GM21526 (cell line): Measurements from ENCODE around the gene FRRS1L.
"Not testable (repeated sequence)": the region's sequence is repeated elsewhere in the genome, so short reads cannot be mapped to it uniquely, and the experiment has no call there.

Experiments
- ATAC-seq: cut with Tn5 transposase; IDR thresholded peaks from one replicate; pipeline ENCODE4 v1.9.1; 2021; ENCODE audit warnings: moderate library complexity; ENCODE audit not compliant: unreplicated experiment, low FRiP score

FRRS1L gene

DNA sequence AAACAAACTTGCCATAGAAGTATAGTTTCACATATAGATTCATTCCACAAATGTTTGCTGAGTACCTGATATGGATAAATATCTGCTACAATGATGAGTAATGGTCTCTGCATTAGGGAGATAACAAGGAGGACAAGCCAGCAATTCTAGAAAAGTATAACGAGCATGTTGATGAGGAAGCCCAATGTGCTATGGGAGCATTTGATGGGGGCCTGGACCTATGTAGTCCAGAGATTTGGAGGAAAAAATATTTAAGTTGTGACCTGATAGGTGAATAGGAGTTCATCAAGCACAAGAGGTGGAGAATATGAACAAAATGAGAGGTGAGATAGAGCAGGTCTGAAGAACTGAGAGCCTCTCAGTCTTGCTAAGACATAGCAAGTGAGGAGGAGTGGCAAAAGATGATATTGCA lies 32.9 kb downstream of the FRRS1L start:
- ATAC-seq, result no peak

DNA sequence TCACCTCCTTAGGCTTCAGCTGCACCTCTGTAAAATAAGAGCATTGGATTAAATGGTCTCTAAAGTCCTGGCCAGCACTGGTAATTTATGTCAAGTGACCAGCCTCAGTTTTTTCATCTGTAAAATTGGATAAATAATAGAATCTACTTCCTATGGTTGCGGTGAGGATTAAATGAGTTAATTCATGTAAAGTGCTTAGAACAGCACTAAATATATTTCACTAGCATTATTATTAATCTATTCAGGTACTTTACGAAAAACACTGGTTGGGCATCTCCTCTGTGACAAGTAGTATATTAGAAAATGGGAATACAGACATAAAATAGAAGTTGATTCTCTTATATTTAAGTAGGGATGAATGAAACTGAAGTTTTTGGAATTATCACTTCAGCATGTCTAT lies 33.5 kb downstream of the FRRS1L start:
- no peak for ATAC-seq

DNA sequence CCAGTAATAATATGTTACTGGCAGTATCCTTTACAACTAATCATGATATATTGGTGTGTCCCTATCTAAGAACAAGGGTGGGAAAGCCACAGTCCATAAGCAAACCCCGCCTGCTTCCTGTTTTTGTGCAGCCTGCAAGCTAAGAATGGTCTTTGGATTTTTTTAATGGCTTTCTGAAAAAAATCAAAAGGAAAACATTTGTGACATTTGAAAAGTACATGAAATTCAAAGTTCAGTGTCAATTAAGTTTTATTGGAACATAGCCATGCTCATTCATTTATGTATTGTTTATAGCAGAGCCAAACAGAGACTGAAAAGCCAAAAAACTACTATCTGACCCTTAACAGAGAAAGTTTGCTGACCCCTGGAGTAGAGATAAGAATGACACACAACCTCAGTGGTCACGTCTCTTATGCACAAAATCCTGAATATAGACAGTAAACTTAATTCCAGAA lies 34.5 kb downstream of the FRRS1L start:
- no peak for ATAC-seq

DNA sequence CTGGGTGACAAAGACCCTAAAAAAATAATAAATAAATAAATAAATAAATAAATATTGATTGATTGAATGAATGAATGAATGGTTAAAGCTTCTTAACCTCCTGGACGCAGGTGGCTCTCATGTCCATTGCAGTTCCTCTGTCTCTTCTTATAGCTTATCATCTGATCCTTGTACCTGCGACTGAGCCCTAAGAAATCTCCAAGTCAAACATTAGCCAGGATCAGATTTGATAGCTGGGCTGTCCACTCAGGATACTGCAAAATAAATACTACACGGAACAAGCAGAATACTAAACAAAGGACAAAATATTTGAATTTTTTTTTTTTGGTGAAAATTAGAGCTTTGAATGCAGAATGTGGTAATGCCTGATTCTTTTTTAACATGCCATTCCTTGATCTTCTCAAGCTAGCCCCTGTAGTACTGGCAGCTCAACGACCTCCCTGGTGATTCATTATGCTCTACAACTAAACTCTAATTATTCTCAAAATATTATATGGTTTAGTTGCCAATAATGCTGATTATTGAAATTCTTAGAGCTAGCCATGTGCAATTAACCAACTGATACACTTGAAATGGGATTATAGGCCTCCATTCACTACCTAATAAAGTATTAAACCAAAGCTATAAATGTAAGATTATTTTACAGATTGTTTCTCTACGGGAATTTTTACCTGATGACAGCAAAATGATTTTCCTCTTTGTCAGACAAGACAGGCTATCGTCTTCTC lies 37.4 kb downstream of the FRRS1L start:
- no peak for ATAC-seq

DNA sequence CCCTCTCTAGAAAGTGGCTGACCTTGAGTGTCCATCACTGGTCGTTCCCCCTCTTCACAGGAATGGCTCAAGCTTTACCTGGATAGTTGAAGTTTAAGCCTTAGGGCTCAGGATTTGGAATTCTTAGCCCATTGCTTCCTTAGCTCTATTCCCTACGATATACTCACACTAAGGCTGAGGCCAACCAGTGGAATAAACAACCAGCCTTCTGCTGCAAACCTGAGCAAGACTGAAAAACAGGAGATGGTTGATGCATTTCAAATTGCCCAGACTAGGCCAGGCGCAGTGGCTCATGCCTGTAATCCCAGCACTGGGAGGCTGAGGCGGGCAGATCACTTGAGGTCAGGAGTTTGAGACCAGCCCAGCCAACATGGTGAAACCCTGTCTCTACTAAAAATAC lies 40.4 kb downstream of the FRRS1L start:
- not testable (repeated sequence) for ATAC-seq

DNA sequence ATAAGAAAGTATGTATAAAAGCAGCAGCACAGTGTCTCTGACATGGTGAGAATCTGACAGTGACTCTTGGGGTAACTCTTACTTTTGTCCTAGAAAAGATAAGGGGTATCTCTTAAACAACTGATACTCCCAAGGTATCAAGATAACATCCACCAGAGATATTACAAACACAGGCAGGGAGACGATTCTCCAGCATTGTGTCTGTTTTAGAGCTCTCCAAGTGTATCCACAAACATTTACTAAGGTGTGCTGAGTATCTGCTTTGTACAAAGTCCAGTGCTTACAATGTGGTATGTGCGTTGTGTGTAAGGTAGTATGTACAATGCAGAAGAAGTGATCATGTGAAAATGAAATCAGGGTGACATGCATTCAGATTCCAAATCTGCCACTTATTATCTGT lies 42.9 kb downstream of the FRRS1L start:
- ATAC-seq, result no peak

DNA sequence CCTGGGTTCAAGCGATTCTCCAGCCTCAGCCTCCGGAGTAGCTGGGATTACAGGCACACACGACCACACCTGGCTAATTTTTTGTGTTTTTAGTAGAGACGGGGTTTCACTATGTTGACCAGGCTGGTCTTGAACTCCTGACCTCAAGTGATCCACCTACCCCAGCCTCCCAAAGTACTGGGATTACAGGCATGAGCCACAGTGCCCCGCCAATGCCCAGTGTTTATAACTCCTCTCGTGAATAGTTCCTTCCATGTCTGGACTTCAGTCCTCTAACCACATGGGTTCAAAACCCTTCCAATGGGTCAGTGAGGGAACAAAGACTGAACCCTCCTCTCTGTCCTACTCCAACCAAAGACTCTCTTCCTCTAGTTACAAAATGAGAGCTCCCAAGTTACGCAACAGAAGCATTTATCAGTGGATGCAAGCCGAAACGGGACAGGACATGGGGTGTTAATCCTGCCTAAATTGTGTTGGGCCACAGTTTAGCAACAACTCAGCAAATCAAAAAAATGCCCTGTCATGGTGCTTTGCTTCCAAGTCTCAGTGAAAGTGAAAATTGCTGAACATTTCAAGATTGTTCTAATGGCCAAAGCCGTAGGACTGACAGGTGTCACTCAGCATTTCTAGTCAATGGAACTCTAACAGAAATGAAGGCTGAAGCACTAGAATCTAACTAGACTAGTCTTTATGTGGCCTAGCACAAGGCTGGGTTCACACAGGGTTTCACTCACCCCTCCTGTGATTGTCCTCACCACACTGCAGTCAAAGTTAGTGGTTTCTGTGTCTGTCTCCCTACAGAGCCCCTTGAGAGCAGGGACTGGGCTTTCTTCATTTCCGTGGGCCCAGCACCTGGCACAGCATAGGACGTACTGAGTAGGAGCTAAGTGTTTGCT lies 44.1 kb downstream of the FRRS1L start:
- ATAC-seq, result peak; percentile 23

DNA sequence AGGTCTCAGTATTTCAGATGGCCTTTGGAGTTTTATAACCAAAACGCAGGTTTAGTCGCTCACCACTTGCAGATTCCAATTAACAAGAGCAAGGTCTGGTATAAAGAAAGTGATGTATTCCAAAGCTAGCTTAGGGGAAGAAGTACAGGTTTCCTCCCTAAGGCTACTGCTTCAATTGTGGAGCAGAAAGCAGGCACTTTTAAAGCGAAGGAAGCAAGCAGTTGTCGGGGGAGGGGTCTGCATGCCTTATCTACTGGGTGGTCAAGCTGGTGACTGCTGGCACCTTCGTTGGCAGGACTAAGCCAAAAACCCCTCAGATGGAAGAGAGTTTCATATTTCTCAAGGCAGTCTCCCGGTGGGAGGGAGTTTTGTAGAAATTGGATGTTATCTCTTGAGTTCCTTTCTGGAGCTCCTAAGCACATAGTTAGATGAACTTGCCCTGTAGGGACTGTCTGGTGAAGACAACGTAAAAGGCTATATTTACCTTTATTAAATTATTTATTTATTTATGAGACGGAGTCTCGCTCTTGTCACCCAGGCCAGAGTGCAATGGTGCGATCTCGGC lies 45.7 kb downstream of the FRRS1L start:
- no peak for ATAC-seq

DNA sequence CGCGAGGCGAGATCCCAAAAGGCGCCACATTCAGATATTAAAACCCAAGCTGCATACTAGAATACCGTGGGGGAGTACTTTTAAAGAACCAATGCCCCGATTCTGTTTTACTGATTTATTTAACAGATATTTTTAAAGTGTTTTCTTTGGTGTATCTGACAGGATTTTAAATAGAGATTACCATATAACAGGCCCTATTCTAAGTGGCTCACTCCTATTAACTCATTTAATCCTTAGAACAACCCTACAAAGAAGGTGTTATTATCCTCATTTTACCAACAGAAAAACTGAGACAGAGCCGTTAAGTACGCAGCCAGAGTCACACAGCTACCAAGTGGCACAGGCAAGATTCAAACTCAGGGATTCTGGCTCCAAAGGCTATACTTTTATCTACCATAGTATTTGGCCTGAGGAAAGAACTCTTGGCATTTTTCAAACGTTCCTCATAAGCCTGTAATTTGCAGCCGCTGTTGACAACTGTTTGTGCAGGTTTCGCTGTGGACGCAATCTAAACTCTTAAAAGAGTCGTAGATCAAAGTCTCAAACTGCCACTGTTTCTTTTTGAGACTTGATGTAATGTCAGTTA lies 46.8 kb downstream of the FRRS1L start:
- ATAC-seq, result no peak

DNA sequence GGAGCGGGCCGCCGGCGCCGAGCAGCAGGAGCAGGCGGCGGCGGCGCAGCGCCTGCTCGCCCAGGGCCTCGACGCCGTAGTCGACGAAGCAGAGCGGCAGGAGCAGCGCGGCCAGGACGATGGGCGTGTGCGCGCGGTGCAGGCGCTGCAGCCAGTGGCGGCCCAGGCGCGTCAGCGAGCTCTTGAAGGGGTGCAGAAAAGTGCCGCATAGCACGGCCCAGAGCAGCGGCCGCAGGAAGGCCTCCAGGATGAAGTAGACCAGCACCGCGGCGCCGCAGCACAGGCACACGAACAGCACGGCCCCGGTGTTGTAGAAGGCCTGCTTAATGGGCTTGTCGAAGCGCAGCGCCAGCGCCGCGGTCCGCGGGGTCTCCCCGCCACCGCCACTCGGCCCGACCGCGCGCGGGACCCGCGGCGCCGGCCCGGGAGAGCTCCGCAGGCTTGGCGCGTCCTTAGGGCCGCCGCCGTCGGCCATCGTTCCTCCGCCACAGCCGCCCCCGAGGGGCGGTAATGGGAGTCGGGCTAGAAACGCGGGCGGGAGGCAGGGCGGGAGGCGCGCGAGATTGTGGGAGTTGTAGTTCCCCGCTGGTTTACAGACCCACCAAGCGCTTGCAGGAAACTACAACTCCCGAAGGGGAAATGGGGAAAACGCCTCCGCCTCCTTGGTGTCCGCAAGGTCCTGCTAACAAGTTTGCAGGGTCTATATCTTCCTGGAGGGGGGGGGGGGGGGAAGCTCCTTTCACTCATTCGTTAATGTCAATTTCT lies 47.4 kb downstream of the FRRS1L start, which contains the start of gene TMEM245:
TMEM245 (minus strand) TSS at position 509 of the 765 bp plus-strand sequence; CDS start at position 475, 34 bp downstream.
- ATAC-seq, result peak; percentile 86

DNA sequence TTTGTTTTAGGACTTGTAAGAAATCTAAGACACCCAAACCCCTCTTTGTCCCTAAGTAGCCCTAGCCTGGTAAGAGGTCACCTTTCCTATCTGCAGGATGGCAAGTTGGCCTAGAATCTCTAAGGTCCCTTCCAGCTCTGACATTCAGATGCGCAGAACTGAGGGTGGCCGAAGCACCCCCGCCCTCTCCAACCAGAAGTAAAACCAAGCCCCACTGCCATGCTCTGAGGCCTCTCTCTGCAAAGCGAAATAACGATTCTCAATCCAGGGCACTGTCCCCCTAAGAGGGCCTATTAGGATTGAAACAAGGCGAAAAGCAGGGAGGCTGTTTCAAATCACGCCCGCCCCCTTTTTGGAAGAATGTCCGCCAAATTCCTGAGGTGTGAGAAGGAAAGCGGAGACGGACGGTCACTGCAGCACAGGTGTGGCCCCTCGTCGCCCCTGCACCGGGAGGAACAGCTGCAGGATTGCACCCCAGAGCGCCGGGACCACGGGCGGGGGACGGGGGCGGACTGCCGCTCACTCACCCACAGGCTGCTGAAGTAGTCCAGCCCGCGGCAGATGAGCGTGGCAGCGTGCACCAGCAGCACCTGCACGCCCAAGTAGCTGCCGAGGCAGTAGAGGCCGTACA lies 48.1 kb downstream of the FRRS1L start:
- ATAC-seq, result no peak

DNA sequence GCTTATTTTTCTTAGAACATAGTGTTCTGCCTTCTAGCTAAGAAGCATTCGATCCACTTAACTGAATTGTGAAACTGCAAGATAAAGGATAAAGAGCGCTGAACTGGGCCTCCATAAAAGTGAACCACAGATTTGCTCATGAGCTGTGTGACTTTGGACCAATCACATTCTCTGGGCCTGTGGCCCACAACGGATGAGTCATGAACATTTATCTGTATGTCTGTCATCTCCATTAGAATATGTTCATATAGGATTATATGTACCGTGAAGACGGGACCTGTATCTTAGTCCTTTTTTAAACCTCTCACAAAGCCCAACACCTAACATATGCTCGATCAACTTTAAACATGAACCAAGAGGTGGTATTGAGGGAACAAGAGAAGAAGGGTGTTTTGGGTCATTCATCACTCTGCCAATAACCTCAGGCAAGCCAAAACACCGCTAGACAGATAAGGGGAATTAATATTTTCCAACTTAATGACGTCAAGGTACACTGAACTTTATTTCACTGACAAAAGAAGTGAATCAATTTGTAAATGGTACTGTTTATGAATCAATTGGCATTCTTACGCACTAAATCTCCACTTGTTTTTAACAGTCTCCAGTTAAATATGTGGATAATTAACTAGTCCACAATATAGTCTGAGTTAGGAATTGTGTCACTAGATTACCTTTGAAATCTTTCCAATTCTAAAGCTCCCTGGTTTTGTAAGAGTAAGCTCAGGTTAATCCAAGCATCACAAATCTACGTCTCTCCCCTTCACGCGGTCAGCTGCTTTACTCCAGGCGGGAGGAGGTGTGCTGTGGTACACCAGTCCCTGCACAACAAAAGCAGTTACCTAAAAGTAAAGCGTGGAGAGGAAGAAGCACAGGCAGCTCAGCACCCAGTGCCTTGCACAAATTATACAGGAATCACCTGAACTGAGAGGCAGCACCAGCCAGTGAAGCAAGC lies 48.9 kb downstream of the FRRS1L start:
- ATAC-seq, result no peak

DNA sequence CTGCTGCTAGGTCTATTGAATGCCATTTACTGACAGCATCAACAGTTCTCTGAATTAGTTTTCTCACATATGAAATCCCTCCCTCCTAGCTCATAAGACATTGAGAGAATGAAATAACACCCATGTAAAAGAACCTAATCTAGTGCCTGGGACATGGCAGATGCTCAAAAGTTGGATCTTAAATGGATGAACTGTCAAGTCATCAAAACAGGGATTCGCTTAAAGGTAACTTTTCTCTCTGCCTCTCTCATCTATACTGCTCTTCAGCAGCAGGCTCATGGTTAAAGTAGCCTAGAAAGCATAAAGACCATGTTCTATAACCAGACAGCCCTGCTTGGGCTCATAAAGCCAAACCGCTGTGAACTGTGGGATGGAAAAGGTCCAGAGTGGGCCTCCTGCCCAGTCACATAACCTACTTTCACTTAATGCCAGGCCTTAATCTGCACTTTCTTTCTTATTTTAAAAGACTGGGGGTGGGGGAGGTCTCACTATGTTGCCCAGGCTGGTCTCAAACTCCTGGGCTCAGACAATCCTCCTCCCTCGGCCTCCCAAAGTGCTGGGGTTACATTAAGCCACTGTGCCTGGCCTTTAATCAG lies 51.0 kb downstream of the FRRS1L start:
- no peak for ATAC-seq

DNA sequence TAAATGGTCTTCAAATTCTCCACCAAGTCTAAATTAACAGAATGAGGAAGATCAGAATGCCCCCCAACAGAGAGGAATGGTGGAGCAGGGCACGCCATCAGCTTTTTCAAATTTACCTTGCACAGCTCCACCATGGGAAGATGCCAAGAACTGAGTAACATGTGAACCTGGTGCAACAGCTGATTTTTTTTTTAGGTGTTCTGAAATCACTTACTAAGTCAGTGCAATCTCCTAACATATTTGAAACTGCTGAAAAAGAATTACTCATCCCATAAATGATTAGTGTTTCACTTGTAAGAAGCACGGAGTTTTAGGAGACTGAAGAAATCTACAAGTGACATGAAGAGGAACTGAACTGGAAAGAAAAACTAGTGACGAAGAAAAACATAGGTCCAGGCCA lies 52.4 kb downstream of the FRRS1L start:
- ATAC-seq, result no peak

DNA sequence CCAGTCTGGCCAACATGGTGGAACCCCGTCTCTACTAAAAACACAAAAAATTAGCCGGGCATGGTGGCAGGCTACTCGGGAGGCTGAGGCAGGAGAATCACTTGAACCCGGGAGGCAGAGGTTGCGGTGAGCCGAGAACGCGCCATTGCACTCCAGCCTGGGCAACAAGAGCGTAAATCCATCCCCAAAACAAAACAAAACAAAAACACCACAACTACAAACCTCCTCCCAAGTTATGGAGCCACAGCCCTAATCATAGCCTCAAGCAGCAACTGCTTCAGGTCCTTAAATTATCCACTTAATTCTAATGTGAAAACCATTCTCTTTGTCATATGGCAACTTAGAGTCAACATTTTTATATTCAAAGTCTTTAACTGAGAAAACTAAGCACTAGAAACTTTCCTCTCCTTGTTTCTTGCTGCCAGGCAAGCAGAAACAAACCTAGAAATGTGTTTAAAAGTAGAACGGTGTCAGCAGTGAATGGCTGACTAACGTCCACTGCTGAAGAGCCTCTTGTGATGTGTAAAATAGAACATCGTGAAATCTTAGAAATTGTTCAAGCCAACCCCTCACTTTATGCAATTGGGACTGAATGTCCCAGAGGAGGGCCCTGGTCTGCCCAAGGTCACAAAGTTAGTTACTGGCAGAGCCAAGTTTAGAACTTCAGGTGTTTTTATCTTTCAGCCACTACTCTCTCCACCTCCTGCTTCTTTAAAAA lies 53.0 kb downstream of the FRRS1L start:
- no peak for ATAC-seq

DNA sequence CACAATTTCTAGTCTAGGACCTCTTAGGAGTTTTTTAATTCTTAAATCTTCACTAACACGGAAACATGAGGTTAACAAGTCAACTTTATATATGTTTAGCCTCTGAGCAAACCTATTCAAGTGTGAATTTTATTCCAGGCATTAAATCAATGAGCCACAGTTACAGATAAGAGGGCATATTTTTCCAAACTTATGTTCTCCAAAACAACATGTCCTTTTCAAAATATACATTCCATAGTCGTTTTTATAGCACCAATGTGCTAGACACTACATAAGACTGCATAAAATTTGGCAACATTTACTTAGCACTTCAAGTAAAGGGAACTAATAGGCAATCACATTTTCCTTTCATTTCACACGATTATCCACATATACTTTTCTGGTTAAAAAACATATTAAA lies 53.8 kb downstream of the FRRS1L start:
- no peak for ATAC-seq

DNA sequence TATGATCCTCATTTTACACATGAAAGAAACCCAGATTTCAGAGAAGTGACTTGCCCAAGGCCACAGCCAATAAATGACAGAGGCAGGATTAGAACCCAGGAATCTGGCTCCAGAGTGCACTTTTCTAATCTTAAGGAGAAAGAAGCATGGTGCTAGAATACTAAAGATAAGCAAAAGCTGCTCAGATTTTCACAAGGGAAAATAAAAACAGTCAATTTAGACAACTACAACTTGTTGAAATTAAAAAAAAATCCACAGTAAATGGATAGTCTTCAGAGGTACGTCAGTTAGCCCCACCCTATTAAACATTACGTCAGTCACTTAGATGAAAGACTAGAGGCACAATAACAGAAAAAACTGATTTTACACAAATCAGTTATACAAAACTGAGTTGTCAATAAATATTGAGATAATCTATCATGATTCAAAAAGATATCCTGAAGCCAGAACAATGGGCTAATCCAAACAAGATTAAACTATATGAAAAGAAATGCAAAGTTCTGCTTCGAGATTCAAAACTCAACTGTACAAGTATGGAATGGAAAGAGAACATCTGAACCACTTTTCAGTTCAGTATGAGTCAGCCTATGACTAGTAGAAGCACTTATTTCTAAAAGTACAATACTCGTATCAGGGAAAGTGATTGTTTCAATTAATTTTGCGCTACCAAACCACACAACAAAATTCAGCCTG lies 56.6 kb downstream of the FRRS1L start:
- ATAC-seq, result peak; percentile 77
